Activated CD4-positive, alpha-beta T cell treated with anti-CD3 and anti-CD28 coated beads, Interleukin-2, amount 50 U/mL, for 48 hours (primary cell): ENCODE data around the gene VPS8.
A peak's percentile ranks its signal among the peaks of the same experiment; 100 is the strongest.

Experiments used
- DNase-seq, 2 experiments: peaks; one replicate each; pipeline ENCODE4 v3.0.0-alpha.2; 2020

VPS8 gene

DNA sequence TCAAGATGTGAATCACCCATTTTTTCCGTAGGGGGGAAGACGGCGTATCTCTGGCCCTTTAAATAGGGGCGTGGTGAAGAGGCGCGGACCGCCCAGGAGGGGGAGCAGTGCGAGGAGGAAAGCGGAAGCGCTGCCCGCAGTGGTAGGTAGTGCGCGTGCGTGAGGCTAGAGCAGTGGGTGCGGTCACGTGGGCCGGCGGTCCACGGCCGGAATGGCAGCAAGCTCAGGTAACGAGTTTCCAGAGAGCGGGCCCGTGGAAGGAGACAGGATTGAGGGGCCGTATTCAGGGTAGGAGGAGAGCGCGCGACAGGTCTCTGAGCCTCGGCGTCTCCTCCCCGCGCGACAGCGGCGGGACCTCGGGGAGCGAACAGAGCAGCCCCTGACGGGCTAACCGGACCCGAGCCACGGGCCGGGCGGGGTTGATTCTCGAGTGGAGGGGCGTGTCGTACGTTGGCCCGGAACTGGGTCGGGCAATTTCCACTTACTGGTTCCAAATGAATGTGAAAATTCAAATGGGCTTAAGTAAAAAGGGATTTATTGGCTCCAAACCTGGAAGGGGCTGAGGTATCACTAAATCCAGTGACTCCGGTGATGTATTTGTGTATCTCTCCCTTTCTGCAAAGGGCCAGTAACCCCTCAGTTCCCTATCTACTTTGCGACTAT lies at the start of gene VPS8:
Gene VPS8 (plus strand): TSS at position 168 of the 663 bp plus-strand sequence. CDS start 12,467 bp downstream, outside the sequence.
- DNase-seq = peak; percentile 96 to 97

GRCh38 chr3:184764191-184764590 lies 47.8 kb upstream of the VPS8 start:
- no peak for DNase-seq

DNA sequence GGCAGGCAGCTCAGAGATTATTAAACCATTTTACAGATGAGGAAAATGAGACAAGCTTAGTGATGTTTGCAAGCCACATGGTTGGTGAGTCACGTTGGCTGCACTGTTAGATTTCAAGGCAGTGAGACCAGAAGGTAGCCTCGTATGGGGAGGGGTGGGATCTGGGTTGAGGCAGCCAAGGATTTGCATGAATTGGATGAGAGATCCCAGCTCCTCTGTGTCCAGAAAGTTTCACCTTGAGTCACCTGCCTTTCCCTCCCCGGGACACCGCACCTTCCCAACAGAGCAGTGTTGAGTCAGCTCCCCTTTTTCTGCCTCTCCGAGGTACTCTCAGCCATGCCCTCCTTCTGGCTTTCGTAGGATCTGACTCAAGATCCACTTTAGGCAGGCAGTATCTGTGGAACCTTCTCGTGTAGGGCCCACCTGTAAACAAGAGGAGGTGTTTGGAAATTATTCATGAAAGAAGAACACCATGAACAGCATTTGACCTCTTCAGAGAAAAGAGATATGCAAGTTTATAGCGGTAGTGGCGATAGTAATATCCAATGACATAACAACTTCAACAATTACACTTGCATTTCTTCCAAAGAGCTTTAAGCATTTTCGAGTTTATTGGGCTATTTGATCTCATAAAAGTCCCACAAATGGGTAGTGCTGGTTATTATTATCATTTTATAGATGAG lies 46.8 kb upstream of the VPS8 start:
- no peak for DNase-seq

DNA sequence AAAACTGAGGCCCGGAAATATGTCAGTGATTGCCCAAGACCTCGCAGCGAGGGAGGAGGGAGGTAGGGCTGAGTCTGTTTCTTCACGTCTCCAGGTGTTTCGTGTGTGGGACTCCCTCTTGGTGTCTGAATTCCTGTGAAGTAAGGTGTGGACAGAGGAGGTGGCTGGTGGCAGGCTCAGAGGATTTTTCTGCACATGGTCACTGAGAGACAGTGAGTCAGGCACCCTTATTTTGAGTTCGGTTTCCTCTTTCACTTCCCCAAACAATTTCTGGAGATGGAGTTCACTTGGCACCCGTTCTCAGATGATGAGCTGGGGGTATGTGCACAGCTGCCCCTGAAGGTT lies 46.3 kb upstream of the VPS8 start:
- DNase-seq = no peak

DNA sequence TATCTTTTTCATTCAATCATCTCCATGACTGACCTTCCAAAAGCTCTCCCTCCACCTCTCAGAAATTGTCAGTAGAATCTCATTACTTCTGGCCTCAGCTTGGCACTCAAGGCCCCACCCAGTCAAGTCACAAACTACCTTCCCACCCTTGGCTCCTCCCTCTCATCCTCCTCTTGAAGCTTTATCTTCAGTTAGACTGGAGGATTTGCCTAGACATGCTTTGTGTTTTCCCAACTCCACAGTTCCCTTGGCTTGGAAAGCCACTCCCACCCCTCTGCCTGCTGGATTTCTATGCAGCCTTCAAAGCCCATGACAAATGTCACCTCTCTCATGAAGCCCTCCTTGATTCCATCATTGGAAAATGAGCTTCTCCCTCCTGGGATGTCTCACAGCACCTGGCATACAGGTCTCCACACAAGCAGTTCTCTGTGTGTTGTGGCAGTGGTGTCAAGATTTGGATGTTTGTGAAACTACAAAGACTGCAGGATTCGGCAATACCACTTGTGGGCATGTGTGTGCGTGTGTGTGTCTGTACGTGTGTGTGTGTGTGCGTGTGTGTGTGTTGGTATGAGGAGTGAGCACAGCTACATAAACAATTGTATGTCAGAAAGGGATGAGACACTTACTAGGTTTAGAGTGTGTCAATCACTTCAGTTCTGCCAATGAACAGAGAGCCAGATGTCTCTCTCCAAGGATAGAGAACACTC lies 45.3 kb upstream of the VPS8 start:
- DNase-seq = no peak

DNA sequence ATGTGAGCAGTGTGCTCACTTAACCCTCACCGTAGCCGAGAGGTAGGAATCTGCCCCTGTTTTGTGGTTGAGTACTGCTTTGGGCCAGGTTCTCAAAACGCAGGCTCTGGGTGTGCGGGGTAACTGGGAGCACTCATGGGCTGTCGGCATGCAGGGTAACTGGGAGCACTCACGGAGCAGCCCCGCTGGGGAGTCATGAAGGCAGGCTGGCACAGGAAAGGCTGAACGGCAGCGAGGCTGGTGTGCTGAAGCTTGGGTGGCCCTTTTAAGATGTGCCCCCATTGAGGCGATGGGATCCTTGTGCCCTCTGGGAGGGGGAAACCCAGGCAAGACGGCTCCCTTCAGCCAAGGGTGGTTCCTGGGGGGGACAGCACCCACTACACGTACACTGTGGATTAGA lies 44.6 kb upstream of the VPS8 start:
- no peak for DNase-seq

GRCh38 chr3:184769382-184770170 lies 42.4 kb upstream of the VPS8 start:
- no peak for DNase-seq

DNA sequence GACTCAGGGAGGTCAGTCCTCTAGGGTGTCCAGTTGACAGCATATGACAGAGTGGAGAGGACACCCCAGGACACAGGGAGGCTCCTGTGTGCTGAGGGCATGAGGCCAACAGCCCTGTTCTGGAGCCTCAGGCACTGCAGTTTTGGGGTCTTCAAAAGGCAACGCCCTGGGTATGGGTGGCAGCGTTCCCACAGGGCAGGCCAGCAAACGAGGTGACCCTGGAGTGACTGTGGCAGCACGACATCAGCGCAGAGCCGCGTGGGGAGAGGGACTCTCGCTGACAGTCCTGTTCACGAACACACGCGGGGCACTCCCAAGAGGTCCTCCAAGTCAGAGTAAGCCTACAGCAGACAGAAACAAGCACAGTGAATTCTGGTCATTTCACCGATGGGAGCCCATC lies 41.4 kb upstream of the VPS8 start:
- no peak for DNase-seq

DNA sequence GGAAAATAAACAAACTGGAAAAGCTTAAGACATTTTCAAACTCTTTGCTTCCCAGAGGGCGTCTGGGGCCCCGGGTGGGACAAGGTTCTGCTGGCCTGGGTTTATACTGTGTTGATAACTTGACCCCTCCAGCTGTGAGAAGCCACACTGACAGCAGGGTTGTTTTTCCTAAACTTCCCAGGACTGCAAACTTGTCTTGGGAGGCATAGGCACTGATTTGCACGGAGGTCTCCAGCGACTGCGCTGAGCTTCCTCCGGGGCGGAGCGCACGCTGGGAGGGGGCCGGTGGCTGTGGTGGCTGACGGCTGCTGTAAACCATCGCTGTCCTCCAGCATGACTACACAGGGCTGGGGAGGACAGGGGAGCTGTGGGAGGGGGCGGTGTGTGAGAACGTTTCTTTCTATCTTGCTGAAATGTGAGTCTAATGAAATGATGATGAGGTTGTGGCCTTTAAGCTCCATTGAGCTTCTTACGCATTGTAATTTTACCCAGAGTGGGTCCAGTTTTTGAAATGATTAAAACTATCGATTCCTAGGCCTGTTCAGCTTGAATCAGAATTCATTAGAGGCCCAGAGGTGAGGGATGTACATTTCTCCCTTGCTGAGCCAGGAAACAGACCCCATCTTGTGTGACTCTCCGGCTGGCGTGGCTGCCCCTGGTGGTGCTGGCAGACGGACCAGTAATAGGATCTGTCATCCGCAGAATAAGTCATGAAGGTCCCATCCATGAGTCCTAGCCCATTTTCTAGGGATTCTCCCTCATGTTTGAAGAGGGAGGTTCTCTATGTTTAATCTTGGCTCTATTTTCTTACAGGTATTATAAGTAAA lies 40.5 kb upstream of the VPS8 start:
- no peak for DNase-seq

DNA sequence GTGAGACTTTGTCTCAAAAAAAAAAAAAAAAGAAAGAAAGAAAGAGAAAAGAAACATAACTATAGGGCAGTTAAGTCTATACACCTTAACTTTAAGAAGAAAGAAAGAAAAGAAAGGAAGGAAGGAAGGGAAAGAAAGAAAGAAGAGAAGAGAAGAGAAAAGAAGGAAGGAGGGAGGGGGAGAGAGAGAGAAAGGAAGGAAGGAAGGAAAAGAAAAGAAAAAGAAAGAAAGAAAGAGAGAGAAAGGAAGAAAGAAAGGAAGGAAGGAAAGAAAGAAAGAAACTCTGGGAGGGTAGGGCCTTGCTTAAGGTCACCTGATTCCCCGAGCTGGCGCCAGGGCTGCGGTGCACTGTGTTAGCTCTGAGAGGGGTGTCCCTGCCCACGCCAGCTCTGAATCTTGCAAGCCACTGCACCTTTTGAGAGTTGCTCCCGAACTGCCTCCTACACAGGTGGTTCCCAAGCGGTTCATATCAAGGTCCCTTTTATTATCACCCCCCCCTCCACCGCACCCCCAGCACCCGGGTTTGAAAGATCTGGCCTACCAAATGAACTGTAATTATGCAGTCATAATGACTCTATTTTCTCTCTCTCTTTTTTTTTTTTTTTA lies 39.2 kb upstream of the VPS8 start:
- DNase-seq = no peak

- no peak for DNase-seq
Measured at GRCh38 chr3:184773283-184774186, 38.4 kb upstream of the VPS8 start.

GRCh38 chr3:184776916-184777315 lies 35.0 kb upstream of the VPS8 start:
- DNase-seq = no peak

DNA sequence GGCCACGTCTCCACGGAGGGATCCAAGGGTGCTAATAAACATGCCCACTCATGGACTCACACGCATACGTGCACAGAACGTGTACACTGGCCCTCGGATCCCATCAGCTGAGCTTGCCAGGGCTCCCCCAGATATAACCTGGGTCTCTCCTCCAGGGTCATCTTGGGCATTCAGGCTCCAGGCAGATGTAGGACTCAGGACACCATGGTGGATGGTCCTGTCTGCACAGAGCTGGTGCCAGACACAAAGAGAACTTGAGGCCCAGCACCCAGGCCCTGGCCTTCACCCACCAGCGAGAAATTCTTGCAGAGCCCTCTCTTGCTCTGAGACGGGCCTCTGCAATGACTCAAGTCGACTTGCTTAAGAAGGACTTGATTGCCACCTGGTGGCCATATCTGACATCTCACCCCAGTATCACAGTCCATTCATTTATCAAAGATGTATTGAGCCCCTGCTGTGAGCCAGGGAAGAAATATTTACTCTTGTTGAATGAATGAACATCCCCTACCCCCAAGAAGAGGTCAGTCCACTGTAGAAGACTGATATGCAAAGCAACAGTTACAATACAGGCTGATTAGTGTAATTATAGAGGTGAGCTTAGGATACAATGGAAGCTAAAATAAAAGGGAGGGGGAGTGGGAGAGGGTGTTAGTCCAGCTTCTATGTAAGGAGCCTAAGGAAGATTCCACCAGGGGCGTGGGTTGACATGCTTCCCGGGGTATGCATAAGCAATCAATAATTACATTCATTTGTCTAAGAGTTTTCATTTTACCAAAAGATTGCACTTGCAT lies 34.2 kb upstream of the VPS8 start:
- DNase-seq = peak; percentile 85 to 89

GRCh38 chr3:184778426-184779332 lies 33.3 kb upstream of the VPS8 start:
- no peak for DNase-seq

- DNase-seq = no peak
Measured at GRCh38 chr3:184780981-184781515, 30.9 kb upstream of the VPS8 start.

DNA sequence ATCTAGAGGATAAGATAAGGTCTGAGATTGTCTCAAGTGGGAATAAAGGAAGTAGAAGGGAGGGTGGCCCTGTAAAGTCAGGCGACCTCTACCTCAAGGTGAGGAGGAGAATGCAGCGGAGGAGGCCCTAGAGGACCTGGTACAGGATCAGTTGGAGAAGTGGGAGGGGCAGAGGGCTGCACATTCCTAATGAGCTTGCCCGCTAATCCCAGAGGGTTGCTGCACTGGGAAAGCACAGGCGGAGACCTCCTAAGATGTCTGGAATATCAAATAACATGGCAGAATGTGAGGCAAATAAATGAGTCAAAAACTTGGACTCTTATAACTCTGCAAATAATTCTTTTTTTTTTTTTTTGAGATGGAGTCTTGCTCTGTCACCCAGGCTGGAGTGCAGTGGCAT lies 30.2 kb upstream of the VPS8 start:
- DNase-seq = no peak

DNA sequence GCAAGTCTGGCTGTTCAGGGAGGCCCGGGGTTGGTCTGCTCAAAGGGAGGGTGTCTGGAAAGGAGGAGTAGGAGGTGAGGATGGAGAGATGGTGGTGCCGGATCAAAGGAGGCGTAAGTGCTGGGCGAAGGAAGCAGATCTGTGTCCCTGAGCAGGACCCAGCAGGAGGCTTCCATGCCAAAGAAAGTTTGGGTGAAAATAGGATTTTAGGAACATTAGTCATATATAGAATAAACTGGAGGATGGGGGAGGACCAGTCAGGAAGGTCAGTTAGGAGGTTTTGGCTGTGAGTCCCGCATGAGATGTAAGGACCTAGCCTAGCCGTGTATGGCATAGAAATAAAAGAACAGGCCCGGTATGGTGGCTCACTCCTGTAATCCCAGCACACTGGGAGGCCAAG lies 28.6 kb upstream of the VPS8 start:
- no peak for DNase-seq

GRCh38 chr3:184784731-184785500 lies 27.1 kb upstream of the VPS8 start:
- no peak for DNase-seq
